H1 (cell line): ENCODE data around the gene PSME1.

Source experiments
- EZH2 ChIP-seq: fragments of 200-600 bp; sonication (generic); IDR thresholded peaks from 2 replicates; pipeline ENCODE4 v1.7.1; 2012; ENCODE audit warnings: low read depth, mild to moderate bottlenecking, moderate library complexity, low read length, inconsistent platforms; ENCODE audit not compliant: severe bottlenecking
- POLR2A ChIP-seq, 2 experiments: IDR thresholded peaks; 1 replicate in 1 of 2; 2 replicates in 1 of 2; pipeline ENCODE4 v1.6.1; 2011; ENCODE audit warnings: low read depth in 2 of 2, low read length in 2 of 2, mild to moderate bottlenecking in 2 of 2; ENCODE audit errors: control extremely low read depth in 1 of 2
- SIN3A ChIP-seq, 2 experiments: IDR thresholded peaks in 1 of 2; conservative IDR thresholded peaks in 1 of 2; 2 replicates each; pipeline ENCODE4 v1.6.1; 2011 to 2012; ENCODE audit warnings: low read length in 2 of 2, improper control_type of control experiment in 1 of 2, low read depth in 1 of 2, mild to moderate bottlenecking in 1 of 2
- SP2 ChIP-seq: IDR thresholded peaks from 2 replicates; pipeline ENCODE4 v1.6.1; 2012; ENCODE audit warnings: mild to moderate bottlenecking, low read length, inconsistent platforms
- TF ChIP-seq, protein P1 (sequence below), 3 experiments: IDR thresholded peaks; 1 replicate in 2 of 3; 2 replicates in 1 of 3; pipeline versions ENCODE4 v1.5.1 to v1.6.1; 2011; ENCODE audit warnings: low read length in 3 of 3, mild to moderate bottlenecking in 3 of 3, inconsistent platforms in 2 of 3, low read depth in 1 of 3, moderate library complexity in 1 of 3; ENCODE audit not compliant: insufficient read depth in 1 of 3; ENCODE audit errors: control extremely low read depth in 1 of 3
- TF ChIP-seq, protein P2 (sequence below): IDR thresholded peaks from 2 replicates; pipeline ENCODE4 v1.6.1; 2011; ENCODE audit warnings: low read depth, mild to moderate bottlenecking, low read length; ENCODE audit not compliant: insufficient read depth

DNA sequence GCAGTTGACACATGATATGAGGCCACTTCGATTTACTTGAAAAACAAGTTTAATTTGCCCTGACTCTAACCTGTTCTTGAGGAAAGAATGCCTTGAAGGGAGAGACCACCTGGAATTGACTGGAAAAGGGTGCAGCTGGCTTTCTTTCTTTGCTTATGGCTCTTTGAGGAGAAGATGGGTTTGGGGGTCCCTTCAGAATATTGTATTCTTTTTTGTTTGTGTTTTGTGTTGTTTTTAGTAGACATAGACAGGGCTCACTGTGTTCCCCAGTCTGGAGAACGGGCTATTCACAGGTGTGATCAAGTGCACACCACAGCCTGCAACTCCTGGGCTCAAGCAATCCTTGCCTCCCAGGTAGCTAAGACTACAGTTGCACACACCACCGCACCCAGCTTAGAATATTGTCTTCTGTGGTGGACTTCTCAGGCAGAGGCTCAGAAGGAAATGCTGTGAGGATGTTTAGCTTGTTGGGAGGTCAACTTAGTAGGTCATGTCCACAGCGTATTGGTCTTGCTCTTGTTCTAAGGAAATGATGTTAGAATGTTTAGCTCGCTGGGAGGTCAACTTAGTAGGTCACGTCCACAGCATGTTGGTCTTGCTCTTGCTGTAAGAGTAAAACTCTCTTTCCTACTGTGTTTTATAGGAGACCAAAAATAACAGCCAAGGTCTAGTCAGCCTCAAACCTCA, 19.7 kb upstream of the PSME1 start:
- TF ChIP-seq, protein P1, sequence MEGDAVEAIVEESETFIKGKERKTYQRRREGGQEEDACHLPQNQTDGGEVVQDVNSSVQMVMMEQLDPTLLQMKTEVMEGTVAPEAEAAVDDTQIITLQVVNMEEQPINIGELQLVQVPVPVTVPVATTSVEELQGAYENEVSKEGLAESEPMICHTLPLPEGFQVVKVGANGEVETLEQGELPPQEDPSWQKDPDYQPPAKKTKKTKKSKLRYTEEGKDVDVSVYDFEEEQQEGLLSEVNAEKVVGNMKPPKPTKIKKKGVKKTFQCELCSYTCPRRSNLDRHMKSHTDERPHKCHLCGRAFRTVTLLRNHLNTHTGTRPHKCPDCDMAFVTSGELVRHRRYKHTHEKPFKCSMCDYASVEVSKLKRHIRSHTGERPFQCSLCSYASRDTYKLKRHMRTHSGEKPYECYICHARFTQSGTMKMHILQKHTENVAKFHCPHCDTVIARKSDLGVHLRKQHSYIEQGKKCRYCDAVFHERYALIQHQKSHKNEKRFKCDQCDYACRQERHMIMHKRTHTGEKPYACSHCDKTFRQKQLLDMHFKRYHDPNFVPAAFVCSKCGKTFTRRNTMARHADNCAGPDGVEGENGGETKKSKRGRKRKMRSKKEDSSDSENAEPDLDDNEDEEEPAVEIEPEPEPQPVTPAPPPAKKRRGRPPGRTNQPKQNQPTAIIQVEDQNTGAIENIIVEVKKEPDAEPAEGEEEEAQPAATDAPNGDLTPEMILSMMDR (IDR thresholded peaks at IDR 0.05; ENCODE audit: control extremely low read depth in 1 of 3, insufficient read depth in 1 of 3, low read depth in 1 of 3, low read length in 3 of 3), result no peak
- TF ChIP-seq POLR2A (IDR thresholded peaks at IDR 0.05; ENCODE audit: control extremely low read depth in 1 of 2, low read depth in 2 of 2, low read length in 2 of 2), result no peak
- no peak for TF ChIP-seq SIN3A (conservative IDR thresholded peaks at IDR 0.05 in 1 of 2, IDR thresholded peaks at IDR 0.05 in 1 of 2; ENCODE audit: low read depth in 1 of 2, low read length in 2 of 2)
- TF ChIP-seq, protein P2, sequence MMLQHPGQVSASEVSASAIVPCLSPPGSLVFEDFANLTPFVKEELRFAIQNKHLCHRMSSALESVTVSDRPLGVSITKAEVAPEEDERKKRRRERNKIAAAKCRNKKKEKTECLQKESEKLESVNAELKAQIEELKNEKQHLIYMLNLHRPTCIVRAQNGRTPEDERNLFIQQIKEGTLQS, result no peak
- no peak for TF ChIP-seq EZH2
- TF ChIP-seq SP2, result no peak
